Prostate gland (tissue), 2 donors: ENCODE measurements around the gene MARCHF3. TPM values are rescaled to one million over a fixed set of nuclear protein-coding genes. Genes with fewer than 3 reads are reported as not detected.

Experiments
- DNase-seq: peaks from one replicate; pipeline ENCODE4 v3.0.0-alpha.2; 2019; ENCODE audit warnings: low spot score
- H3K27ac ChIP-seq, 2 donors: fragments of 200-600 bp; sonication (generic); 2 replicates each; pipeline ENCODE4 v1.5.1; 2017 to 2019
- H3K27me3 ChIP-seq: fragments of 200-600 bp; sonication (generic); replicated peaks from 2 replicates; pipeline ENCODE4 v1.5.1; 2019; ENCODE audit not compliant: insufficient read depth
- H3K36me3 ChIP-seq, 2 donors: fragments of 200-600 bp; sonication (generic); 1 replicate in 1 of 2; 2 replicates in 1 of 2; pipeline versions ENCODE4 v1.5.1 to v1.8.1; 2017 to 2019
- H3K4me1 ChIP-seq: fragments of 200-600 bp; sonication (generic); replicated peaks from 2 replicates; pipeline ENCODE4 v1.5.1; 2019
- H3K4me3 ChIP-seq, 2 donors: fragments of 200-600 bp; sonication (generic); 2 replicates each; pipeline ENCODE4 v1.5.1; 2017 to 2019
- H3K9me3 ChIP-seq: fragments of 200-600 bp; sonication (generic); 2 replicates; pipeline ENCODE4 v1.5.1; 2017
- POLR2A ChIP-seq: fragments of 450-650 bp; IDR thresholded peaks from one replicate; pipeline ENCODE4 v1.6.1; 2016; ENCODE audit warnings: antibody characterized with exemption, mild to moderate bottlenecking
- POLR2AphosphoS5 ChIP-seq: sonication (generic); formaldehyde crosslinking; IDR thresholded peaks from one replicate; pipeline ENCODE4 v1.6.1; 2017; ENCODE audit warnings: antibody characterized with exemption
- WGBS: methylation state at CpG from one replicate; pipeline ENCODE4 v1.1.5; 2018; 5-methylcytosine and 5-hydroxymethylcytosine counted together
- intact Hi-C: fragments of 100-400 bp; cut with DNase I; formaldehyde crosslinking; loops from one replicate; pipeline ENCODE4 v1.14.2; 2022
- total RNA-seq, 2 donors: library from RNA; depleted of rRNA; stranded (reverse); fragments of >200 nt; gene quantifications; one replicate each; pipeline ENCODE4 v1.1.0, GENCODE V29; 2016
- TF ChIP-seq, protein P1 (sequence below), 4 experiments: fragments of 200-600 bp in 2 of 4; fragments of 450-650 bp in 2 of 4; sonication (generic) in 2 of 4; IDR thresholded peaks; 1 replicate in 3 of 4; 2 replicates in 1 of 4; pipeline ENCODE4 v1.5.1; 2016 to 2019; ENCODE audit warnings: antibody characterized with exemption in 4 of 4, mild to moderate bottlenecking in 2 of 4, moderate library complexity in 2 of 4

The MARCHF3 gene
- total RNA-seq, 2 donors from 2014 or later = 1.2 to 21.1 TPM

DNA sequence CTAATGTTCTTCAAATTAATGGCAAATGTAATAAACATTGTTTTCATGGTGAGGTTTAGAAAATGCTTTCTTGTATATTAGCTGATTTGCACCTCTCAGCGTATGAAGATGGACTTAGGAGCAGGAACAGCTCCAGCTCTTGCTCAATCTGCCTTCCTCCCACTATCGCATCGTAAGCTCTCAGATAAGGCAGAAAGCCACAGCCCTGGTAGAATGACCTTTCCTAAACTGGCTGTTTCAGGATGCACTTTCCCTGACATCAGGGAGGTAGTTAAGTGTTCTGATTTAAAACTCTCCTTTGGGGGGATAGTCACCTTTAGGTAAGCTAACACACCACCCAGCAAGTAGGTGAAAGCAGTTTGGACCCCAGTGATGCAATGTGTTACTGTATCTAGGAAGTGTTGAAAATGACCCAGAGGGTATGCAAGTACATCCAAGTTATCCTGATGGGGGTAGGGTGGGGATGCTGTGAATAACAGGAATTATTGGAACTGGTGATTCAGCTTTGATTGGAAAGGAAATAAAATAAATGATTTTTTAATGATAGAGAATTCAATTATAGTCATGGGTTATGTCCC, 181.2 kb downstream of the MARCHF3 start:
- Histone ChIP-seq H3K36me3 (no peaks in the 10 kb centered on the region), H3K4me1 (no peaks in the 10 kb centered on the region), H3K4me3 (no peak overlapping the region), H3K27me3 (no peaks in the 10 kb centered on the region), H3K9me3 (no peaks in the 10 kb centered on the region), H3K27ac (no peak overlapping the region)
- intact Hi-C loops = no loop called here
- TF ChIP-seq, protein P1, sequence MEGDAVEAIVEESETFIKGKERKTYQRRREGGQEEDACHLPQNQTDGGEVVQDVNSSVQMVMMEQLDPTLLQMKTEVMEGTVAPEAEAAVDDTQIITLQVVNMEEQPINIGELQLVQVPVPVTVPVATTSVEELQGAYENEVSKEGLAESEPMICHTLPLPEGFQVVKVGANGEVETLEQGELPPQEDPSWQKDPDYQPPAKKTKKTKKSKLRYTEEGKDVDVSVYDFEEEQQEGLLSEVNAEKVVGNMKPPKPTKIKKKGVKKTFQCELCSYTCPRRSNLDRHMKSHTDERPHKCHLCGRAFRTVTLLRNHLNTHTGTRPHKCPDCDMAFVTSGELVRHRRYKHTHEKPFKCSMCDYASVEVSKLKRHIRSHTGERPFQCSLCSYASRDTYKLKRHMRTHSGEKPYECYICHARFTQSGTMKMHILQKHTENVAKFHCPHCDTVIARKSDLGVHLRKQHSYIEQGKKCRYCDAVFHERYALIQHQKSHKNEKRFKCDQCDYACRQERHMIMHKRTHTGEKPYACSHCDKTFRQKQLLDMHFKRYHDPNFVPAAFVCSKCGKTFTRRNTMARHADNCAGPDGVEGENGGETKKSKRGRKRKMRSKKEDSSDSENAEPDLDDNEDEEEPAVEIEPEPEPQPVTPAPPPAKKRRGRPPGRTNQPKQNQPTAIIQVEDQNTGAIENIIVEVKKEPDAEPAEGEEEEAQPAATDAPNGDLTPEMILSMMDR (IDR thresholded peaks at IDR 0.05) = no peak
- no peak for TF ChIP-seq POLR2AphosphoS5
- TF ChIP-seq POLR2A = no peak
- no peak for DNase-seq
- WGBS = 77% methylated on average over 3 of the region's 3 CpGs

DNA sequence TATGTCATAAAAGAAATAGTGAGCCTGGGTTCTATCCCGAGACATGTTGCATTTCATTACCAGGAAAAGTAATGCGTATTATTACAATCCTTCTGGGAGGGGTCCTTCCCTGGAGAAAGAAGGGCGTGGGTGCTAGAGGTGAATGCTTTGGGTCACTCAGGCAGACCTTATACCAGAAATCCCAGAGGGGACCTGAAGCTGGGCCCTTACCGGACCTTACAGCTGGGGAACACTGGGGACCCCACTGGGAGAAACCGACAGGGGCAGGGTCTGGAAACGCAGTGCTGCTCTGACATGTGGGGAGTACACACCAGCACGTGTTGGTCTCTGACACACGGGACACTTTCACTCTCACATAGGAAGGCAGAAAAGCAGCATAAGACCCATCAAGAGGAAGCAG, 182.1 kb downstream of the MARCHF3 start:
- no peak overlapping the region for H3K4me3 ChIP-seq
- no peak for DNase-seq
- intact Hi-C loops = no loop called here
- no peaks in the 10 kb centered on the region for H3K27me3 ChIP-seq
- no peaks in the 10 kb centered on the region for H3K36me3 ChIP-seq
- no peaks in the 10 kb centered on the region for H3K4me1 ChIP-seq
- 69% methylated on average over 8 of the region's 8 CpGs for WGBS
- no peak overlapping the region for H3K27ac ChIP-seq
- no peaks in the 10 kb centered on the region for H3K9me3 ChIP-seq
- TF ChIP-seq POLR2AphosphoS5 (no peak), POLR2A (no peak)
- TF ChIP-seq, protein P1 (IDR thresholded peaks at IDR 0.05) = no peak

DNA sequence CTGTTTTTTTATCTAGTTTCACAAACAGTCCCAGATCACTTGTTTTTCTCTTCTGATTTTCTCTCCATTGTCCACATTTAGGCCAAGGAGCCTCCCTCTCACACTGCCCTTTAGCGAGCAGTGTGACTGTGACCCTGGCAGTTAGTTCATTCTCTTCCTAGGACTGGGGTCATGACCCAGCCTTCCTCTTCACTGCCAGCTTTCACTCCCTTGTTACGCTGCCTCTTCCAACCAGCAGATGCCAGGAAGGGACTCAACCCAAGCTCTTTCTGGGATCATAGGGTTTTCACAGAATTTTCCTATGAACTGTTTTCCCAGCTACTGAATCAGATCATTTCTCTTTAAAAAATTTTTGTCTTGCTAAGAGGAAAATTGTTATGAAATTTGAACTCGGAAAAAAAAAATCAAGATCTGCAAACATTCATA, 182.5 kb downstream of the MARCHF3 start:
- 70% methylated on average over 3 of the region's 3 CpGs for WGBS
- no peak for TF ChIP-seq POLR2A
- TF ChIP-seq, protein P1 (IDR thresholded peaks at IDR 0.05) = no peak
- no peak for TF ChIP-seq POLR2AphosphoS5
- H3K36me3 ChIP-seq = no peaks in the 10 kb centered on the region
- no peaks in the 10 kb centered on the region for H3K27me3 ChIP-seq
- no peaks in the 10 kb centered on the region for H3K4me1 ChIP-seq
- no peaks in the 10 kb centered on the region for H3K9me3 ChIP-seq
- H3K4me3 ChIP-seq = no peak overlapping the region
- peak overlapping the region in 1 of 2 donors; percentile 7 for H3K27ac ChIP-seq
- no peak for DNase-seq
- intact Hi-C loops = no loop called here

DNA sequence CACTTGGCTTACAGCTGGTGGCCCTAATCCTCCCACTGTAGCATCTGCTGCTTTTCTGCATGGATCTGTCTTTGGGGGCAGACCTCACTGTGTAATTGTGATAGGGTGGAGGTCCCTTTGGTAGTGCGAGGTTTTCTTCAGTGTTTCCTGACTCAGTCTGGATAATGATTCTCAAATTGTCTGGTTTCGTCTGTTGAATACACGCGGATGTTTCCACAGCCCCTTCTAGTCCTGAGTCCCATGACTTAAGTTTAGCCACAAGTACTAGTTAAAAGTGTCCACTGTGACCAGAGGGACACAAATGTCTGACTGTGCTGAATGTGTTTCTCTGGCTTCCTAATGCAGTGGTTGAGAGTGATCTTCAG, 182.9 kb downstream of the MARCHF3 start:
- WGBS = 77% methylated on average over 4 of the region's 4 CpGs
- intact Hi-C loops = no loop called here

More for the DNA sequence above, 182.9 kb downstream of the MARCHF3 start:
- no peaks in the 10 kb centered on the region for H3K36me3 ChIP-seq
- TF ChIP-seq, protein P1 (IDR thresholded peaks at IDR 0.05) = no peak
- TF ChIP-seq POLR2A (no peak), POLR2AphosphoS5 (no peak)
- H3K9me3 ChIP-seq = no peaks in the 10 kb centered on the region
- H3K4me3 ChIP-seq = no peak overlapping the region
- DNase-seq = no peak
- no peaks in the 10 kb centered on the region for H3K4me1 ChIP-seq
- H3K27ac ChIP-seq = peak overlapping the region in 1 of 2 donors; percentile 7
- H3K27me3 ChIP-seq = no peaks in the 10 kb centered on the region
